ENCODE measurements around the gene SESN2.

SESN2 gene

GRCh38 chr1:28249866-28250295 is 9.4 kb upstream of the SESN2 start:
- H3K4me3 ChIP-seq (ENCODE audit: low read depth in 1 of 2, low read length in 2 of 2) = no peak overlapping the region
- H3K4me1 ChIP-seq (ENCODE audit: control insufficient read depth in 1 of 2, insufficient read depth in 2 of 2, low read length in 2 of 2) = peaks cover 22 to 29% of the 10 kb centered on the region in 2 donors
- H3K36me3 ChIP-seq (ENCODE audit: control insufficient read depth in 1 of 2, insufficient read depth in 2 of 2, low read length in 2 of 2) = no peaks in the 10 kb centered on the region
- no peaks in the 10 kb centered on the region for H3K27me3 ChIP-seq (ENCODE audit: control insufficient read depth in 1 of 2, insufficient read depth in 2 of 2, low read length in 2 of 2)
- no peak overlapping the region for H3K9ac ChIP-seq (ENCODE audit: low read depth in 1 of 2, low read length in 2 of 2)
- H3K27ac ChIP-seq (ENCODE audit: low read depth, low read length) = no peak overlapping the region
- H3K9me3 ChIP-seq (ENCODE audit: control insufficient read depth in 1 of 2, low read length in 2 of 2) = no peaks in the 10 kb centered on the region

GRCh38 chr1:28256197-28256827 is 3.0 kb upstream of the SESN2 start:
- Histone ChIP-seq H3K9ac (ENCODE audit: low read depth in 1 of 2, low read length in 2 of 2) (no peak overlapping the region), H3K27ac (ENCODE audit: low read depth, low read length) (no peak overlapping the region)

GRCh38 chr1:28257736-28258135 is 1.6 kb upstream of the SESN2 start:
- Histone ChIP-seq H3K9ac (ENCODE audit: low read depth in 1 of 2, low read length in 2 of 2) (no peak overlapping the region), H3K36me3 (ENCODE audit: control insufficient read depth in 1 of 2, insufficient read depth in 2 of 2, low read length in 2 of 2) (no peaks in the 10 kb centered on the region), H3K27ac (ENCODE audit: low read depth, low read length) (no peak overlapping the region), H3K9me3 (ENCODE audit: control insufficient read depth in 1 of 2, low read length in 2 of 2) (no peaks in the 10 kb centered on the region), H3K4me1 (ENCODE audit: control insufficient read depth in 1 of 2, insufficient read depth in 2 of 2, low read length in 2 of 2) (peaks cover 15 to 25% of the 10 kb centered on the region in 2 donors), H3K4me3 (ENCODE audit: low read depth in 1 of 2, low read length in 2 of 2) (no peak overlapping the region), H3K27me3 (ENCODE audit: control insufficient read depth in 1 of 2, insufficient read depth in 2 of 2, low read length in 2 of 2) (no peaks in the 10 kb centered on the region)

More at GRCh38 chr1:28256197-28256827, 3.0 kb upstream of the SESN2 start:
- Histone ChIP-seq H3K9me3 (ENCODE audit: control insufficient read depth in 1 of 2, low read length in 2 of 2) (no peaks in the 10 kb centered on the region), H3K36me3 (ENCODE audit: control insufficient read depth in 1 of 2, insufficient read depth in 2 of 2, low read length in 2 of 2) (no peaks in the 10 kb centered on the region), H3K4me3 (ENCODE audit: low read depth in 1 of 2, low read length in 2 of 2) (no peak overlapping the region), H3K4me1 (ENCODE audit: control insufficient read depth in 1 of 2, insufficient read depth in 2 of 2, low read length in 2 of 2) (peaks cover 9 to 19% of the 10 kb centered on the region in 2 donors), H3K27me3 (ENCODE audit: control insufficient read depth in 1 of 2, insufficient read depth in 2 of 2, low read length in 2 of 2) (no peaks in the 10 kb centered on the region)

- H3K4me3 ChIP-seq (ENCODE audit: low read depth in 1 of 2, low read length in 2 of 2) = peak overlapping the region; percentile 53 to 90
- no peaks in the 10 kb centered on the region for H3K9me3 ChIP-seq (ENCODE audit: control insufficient read depth in 1 of 2, low read length in 2 of 2)
- no peak overlapping the region for H3K27ac ChIP-seq (ENCODE audit: low read depth, low read length)
- H3K4me1 ChIP-seq (ENCODE audit: control insufficient read depth in 1 of 2, insufficient read depth in 2 of 2, low read length in 2 of 2) = peaks cover 25 to 34% of the 10 kb centered on the region in 2 donors
- H3K27me3 ChIP-seq (ENCODE audit: control insufficient read depth in 1 of 2, insufficient read depth in 2 of 2, low read length in 2 of 2) = no peaks in the 10 kb centered on the region
- H3K36me3 ChIP-seq (ENCODE audit: control insufficient read depth in 1 of 2, insufficient read depth in 2 of 2, low read length in 2 of 2) = no peaks in the 10 kb centered on the region
- peak overlapping the region in 1 of 2 donors; percentile 26 for H3K9ac ChIP-seq (ENCODE audit: low read depth in 1 of 2, low read length in 2 of 2)
These were observed 578 bp upstream of the SESN2 start for GRCh38 chr1:28258628-28259251.

GRCh38 chr1:28259934-28260802 is 850 bp downstream of the SESN2 start:
- H3K9ac ChIP-seq (ENCODE audit: low read depth in 1 of 2, low read length in 2 of 2) = peak overlapping the region; percentile 77 to 82
- H3K27me3 ChIP-seq (ENCODE audit: control insufficient read depth in 1 of 2, insufficient read depth in 2 of 2, low read length in 2 of 2) = no peaks in the 10 kb centered on the region
- peaks cover 34 to 35% of the 10 kb centered on the region in 2 donors for H3K4me1 ChIP-seq (ENCODE audit: control insufficient read depth in 1 of 2, insufficient read depth in 2 of 2, low read length in 2 of 2)
- H3K27ac ChIP-seq (ENCODE audit: low read depth, low read length) = peak overlapping the region; percentile 70
- H3K4me3 ChIP-seq (ENCODE audit: low read depth in 1 of 2, low read length in 2 of 2) = peak overlapping the region; percentile 82 to 90
- no peaks in the 10 kb centered on the region for H3K36me3 ChIP-seq (ENCODE audit: control insufficient read depth in 1 of 2, insufficient read depth in 2 of 2, low read length in 2 of 2)
- no peaks in the 10 kb centered on the region for H3K9me3 ChIP-seq (ENCODE audit: control insufficient read depth in 1 of 2, low read length in 2 of 2)

- Histone ChIP-seq H3K9me3 (ENCODE audit: control insufficient read depth in 1 of 2, low read length in 2 of 2) (no peaks in the 10 kb centered on the region), H3K27ac (ENCODE audit: low read depth, low read length) (no peak overlapping the region), H3K4me3 (ENCODE audit: low read depth in 1 of 2, low read length in 2 of 2) (peak overlapping the region; percentile 82 to 90), H3K9ac (ENCODE audit: low read depth in 1 of 2, low read length in 2 of 2) (peak overlapping the region; percentile 1 to 77), H3K4me1 (ENCODE audit: control insufficient read depth in 1 of 2, insufficient read depth in 2 of 2, low read length in 2 of 2) (peaks cover 36 to 38% of the 10 kb centered on the region in 2 donors), H3K27me3 (ENCODE audit: control insufficient read depth in 1 of 2, insufficient read depth in 2 of 2, low read length in 2 of 2) (no peaks in the 10 kb centered on the region), H3K36me3 (ENCODE audit: control insufficient read depth in 1 of 2, insufficient read depth in 2 of 2, low read length in 2 of 2) (no peaks in the 10 kb centered on the region)
These were observed 1.5 kb downstream of the SESN2 start for GRCh38 chr1:28260803-28261174.

- Histone ChIP-seq H3K27me3 (ENCODE audit: control insufficient read depth in 1 of 2, insufficient read depth in 2 of 2, low read length in 2 of 2) (no peaks in the 10 kb centered on the region), H3K27ac (ENCODE audit: low read depth, low read length) (no peak overlapping the region), H3K9ac (ENCODE audit: low read depth in 1 of 2, low read length in 2 of 2) (no peak overlapping the region), H3K4me1 (ENCODE audit: control insufficient read depth in 1 of 2, insufficient read depth in 2 of 2, low read length in 2 of 2) (peaks cover 30 to 42% of the 10 kb centered on the region in 2 donors), H3K36me3 (ENCODE audit: control insufficient read depth in 1 of 2, insufficient read depth in 2 of 2, low read length in 2 of 2) (peaks cover 4% of the 10 kb centered on the region in 2 donors), H3K4me3 (ENCODE audit: low read depth in 1 of 2, low read length in 2 of 2) (no peak overlapping the region), H3K9me3 (ENCODE audit: control insufficient read depth in 1 of 2, low read length in 2 of 2) (no peaks in the 10 kb centered on the region)
These were observed 5.6 kb downstream of the SESN2 start for GRCh38 chr1:28264897-28265296.

GRCh38 chr1:28265577-28265976 is 6.3 kb downstream of the SESN2 start:
- H3K9ac ChIP-seq (ENCODE audit: low read depth in 1 of 2, low read length in 2 of 2) = no peak overlapping the region
- H3K27ac ChIP-seq (ENCODE audit: low read depth, low read length) = no peak overlapping the region
- peaks cover 4% of the 10 kb centered on the region in 2 donors for H3K36me3 ChIP-seq (ENCODE audit: control insufficient read depth in 1 of 2, insufficient read depth in 2 of 2, low read length in 2 of 2)
- no peaks in the 10 kb centered on the region for H3K27me3 ChIP-seq (ENCODE audit: control insufficient read depth in 1 of 2, insufficient read depth in 2 of 2, low read length in 2 of 2)
- no peak overlapping the region for H3K4me3 ChIP-seq (ENCODE audit: low read depth in 1 of 2, low read length in 2 of 2)
- peaks cover 30 to 42% of the 10 kb centered on the region in 2 donors for H3K4me1 ChIP-seq (ENCODE audit: control insufficient read depth in 1 of 2, insufficient read depth in 2 of 2, low read length in 2 of 2)
- no peaks in the 10 kb centered on the region for H3K9me3 ChIP-seq (ENCODE audit: control insufficient read depth in 1 of 2, low read length in 2 of 2)

- Histone ChIP-seq H3K27me3 (ENCODE audit: control insufficient read depth in 1 of 2, insufficient read depth in 2 of 2, low read length in 2 of 2) (no peaks in the 10 kb centered on the region), H3K4me3 (ENCODE audit: low read depth in 1 of 2, low read length in 2 of 2) (no peak overlapping the region), H3K9ac (ENCODE audit: low read depth in 1 of 2, low read length in 2 of 2) (no peak overlapping the region), H3K9me3 (ENCODE audit: control insufficient read depth in 1 of 2, low read length in 2 of 2) (no peaks in the 10 kb centered on the region), H3K36me3 (ENCODE audit: control insufficient read depth in 1 of 2, insufficient read depth in 2 of 2, low read length in 2 of 2) (peaks cover 9 to 13% of the 10 kb centered on the region in 2 donors), H3K27ac (ENCODE audit: low read depth, low read length) (no peak overlapping the region), H3K4me1 (ENCODE audit: control insufficient read depth in 1 of 2, insufficient read depth in 2 of 2, low read length in 2 of 2) (peaks cover 21 to 41% of the 10 kb centered on the region in 2 donors)
These were observed 7.6 kb downstream of the SESN2 start for GRCh38 chr1:28266920-28267322.

- H3K9me3 ChIP-seq (ENCODE audit: control insufficient read depth in 1 of 2, low read length in 2 of 2) = no peaks in the 10 kb centered on the region
- peaks cover 17 to 37% of the 10 kb centered on the region in 2 donors for H3K4me1 ChIP-seq (ENCODE audit: control insufficient read depth in 1 of 2, insufficient read depth in 2 of 2, low read length in 2 of 2)
- peaks cover 17 to 19% of the 10 kb centered on the region in 2 donors for H3K36me3 ChIP-seq (ENCODE audit: control insufficient read depth in 1 of 2, insufficient read depth in 2 of 2, low read length in 2 of 2)
- H3K27me3 ChIP-seq (ENCODE audit: control insufficient read depth in 1 of 2, insufficient read depth in 2 of 2, low read length in 2 of 2) = no peaks in the 10 kb centered on the region
- no peak overlapping the region for H3K9ac ChIP-seq (ENCODE audit: low read depth in 1 of 2, low read length in 2 of 2)
- H3K27ac ChIP-seq (ENCODE audit: low read depth, low read length) = no peak overlapping the region
- no peak overlapping the region for H3K4me3 ChIP-seq (ENCODE audit: low read depth in 1 of 2, low read length in 2 of 2)
These were observed 8.3 kb downstream of the SESN2 start for GRCh38 chr1:28267633-28268032.
